Measurements from ENCODE around the gene C6.

Gene C6

GRCh38 chr5:41118177-41118576 is 95.2 kb downstream of the C6 start:
- no peak for DNase-seq

GRCh38 chr5:41115281-41115680 is 98.1 kb downstream of the C6 start:
- no peak for DNase-seq

DNA sequence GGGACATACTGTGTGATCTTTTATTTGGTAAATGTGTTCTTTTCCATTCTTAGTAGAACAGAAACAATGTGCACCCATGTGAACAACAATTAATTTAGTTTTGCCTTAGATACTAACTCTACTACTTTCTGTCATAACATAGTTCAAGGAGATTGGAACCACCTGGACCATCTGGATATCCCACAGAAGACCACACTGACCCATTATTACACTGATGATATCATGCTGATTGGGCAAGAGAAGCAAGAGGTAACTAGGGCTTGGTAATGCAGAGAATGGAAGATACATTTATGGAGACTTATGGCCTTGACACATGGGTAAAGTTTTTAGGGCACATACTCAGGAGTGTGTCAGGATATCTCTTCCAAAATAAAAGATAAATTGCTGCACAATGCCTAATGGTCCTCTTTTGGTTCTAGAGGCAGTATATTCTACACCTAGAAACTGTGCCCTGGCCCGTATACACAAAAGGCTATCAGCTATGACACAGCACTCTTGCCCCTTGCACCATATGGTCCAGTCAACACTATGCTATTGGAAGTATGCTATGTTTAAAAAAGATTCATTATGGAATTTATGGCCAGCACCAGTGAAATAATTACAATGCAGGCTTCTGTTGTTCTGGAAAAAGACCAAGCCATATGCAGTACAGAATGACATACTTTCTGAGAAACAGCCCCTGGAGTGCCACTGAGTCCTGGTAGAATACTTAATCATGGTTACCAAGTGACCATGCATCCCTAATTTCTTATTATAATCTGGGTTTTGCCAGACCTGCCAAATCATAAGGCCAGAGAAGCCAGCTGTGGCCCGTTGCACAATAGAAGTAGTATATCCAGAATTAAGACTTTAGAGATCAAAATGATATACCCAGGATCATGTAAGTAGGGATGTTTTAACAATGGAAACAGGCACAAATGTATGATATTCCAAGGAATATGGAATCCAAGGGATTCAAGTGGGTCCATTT is 100.6 kb downstream of the C6 start:
- no peak for DNase-seq

DNA sequence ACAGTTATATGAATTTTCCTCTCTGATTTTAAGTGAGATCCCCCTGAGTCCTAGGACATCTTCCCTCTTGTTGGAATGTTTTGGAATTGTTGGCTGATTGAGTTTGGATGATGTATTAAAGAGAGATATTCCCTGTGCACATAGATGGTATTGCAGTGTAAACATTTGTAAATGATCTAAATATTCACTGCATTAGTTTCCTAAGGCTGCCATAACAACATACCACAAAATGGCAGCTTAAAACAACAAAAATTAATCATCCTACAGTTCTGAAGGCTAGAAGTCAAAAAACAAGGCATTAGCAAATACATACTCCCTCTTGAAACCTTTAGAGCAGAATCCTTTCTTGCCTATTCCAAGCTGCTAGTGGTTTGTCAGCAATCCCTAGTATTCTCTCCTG is 104.1 kb downstream of the C6 start:
- DNase-seq, result no peak

DNA sequence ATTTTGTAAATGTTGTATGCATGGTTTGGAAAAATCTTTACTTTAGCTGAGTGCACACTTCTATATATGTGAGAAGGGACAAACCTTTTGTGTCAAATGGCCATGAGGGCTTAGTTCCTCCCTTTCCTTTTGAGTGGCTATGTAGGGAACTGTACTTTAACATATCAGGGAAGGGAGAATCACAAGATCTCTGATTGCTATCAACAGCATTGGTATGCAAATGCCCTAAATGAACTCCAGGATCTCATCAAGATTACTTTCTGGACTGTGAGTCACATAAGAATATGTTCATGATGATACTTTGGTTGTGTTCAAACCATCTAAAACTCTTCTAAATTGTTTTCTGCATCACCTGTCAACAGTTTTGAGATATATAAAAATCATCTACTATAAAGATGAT is 111.0 kb downstream of the C6 start:
- no peak for DNase-seq

DNA sequence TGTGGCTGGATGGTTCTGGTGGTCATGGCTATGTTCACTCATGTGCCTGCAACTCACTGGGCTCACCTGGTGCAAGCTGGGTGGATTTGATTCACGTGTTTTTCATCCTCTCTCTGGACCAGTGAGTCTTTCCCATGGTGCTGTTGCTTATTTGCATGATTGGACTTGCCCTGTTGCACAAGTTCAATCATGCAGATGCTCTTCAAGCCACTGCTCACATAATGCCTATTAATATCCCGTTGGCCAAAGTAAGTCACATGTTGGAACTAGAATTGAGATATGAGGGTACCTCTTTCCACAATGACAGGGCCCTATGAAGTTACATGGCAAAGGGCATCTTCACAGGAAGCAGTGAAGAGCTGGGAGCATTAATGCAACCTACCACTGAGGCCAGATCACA is 115.7 kb downstream of the C6 start:
- no peak for DNase-seq

GRCh38 chr5:41095324-41096101 is 117.8 kb downstream of the C6 start:
- DNase-seq, result no peak

DNA sequence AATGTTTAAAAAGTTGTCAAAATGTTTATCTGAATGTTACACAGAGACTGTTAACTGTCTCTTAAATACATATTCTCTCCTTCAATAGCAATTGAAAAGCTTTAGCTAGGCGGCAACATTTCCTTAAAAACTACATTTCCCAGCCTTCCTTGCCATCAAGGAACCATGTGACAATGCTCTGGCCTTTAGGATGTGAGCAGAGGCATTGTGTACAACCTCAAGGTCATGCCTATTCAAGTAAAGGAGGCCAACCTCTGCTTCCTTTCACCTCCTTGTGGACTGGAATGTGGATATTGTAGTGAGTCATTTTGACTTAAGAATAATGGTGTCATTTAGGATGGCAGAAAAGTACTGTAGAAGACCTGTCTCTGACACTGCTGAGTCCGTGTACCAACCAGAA is 118.5 kb downstream of the C6 start:
- DNase-seq, result no peak

DNA sequence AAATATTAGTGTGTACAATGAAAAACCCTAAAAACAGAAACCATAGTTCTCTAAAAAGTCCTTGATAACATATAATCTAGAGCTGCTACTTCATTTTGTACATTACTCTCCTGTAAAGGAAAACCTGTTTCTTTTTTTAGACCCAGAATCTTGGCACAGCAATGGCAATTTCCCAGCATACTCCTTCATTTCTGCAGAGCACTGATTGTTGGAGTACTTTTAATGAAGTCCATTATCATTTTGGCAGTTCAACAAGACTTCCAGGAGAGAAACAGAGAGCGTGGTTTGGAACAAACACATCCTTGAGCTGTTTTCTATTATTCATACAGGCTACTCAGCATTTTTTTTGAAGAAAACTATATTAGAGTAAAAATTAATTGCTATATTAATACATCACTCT is 119.5 kb downstream of the C6 start:
- no peak for DNase-seq

Data from activated CD8-positive, alpha-beta memory T cell treated with anti-CD3 and anti-CD28 coated beads, Interleukin-2, amount 50 U/mL, for 48 hours (primary cell).